ENCODE measurements around the gene RGS3.
A peak's percentile ranks its signal among the peaks of the same experiment; 100 is the strongest.

Gene RGS3

DNA sequence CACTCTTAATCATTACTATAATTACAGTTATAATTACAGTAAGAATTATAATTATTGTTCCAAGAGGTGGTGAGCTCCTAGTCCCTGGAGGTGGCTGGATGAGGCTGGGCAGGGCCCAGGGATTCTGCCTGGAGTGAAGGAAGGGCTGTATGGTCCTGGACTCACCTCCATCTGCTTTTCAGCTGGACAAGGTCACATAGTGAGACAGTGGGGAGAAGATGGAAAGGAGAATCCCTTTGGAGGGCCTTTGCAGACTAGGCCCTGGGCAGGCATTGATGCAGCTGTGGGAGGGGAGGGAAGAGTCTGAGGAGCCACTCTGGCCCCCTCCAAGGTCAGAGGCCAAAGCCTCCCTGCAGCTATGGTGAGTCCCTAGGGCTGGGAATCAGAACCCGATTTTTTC is 125.4 kb downstream of the RGS3 start:
- DNase-seq = no peak

DNA sequence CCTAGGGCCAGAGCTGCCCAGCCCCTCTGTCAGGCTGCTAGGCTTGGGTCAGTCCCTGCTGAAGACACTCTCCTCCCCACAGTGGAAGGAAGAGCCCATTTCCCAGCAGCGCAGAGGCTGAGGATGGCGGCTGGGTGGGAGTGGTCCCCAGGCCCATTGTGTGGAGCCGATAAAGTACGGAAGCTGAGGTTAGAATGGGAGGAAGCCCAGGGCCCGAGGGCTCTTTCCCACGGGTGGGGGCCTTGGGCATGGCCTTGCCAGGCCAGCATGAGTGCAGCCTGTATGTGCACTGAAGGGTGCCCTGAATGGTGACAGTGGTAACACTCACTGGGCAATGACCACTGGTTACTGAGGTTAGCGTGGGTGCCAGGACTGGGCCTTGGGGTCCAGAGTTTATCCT is 125.9 kb downstream of the RGS3 start:
- DNase-seq = no peak

DNA sequence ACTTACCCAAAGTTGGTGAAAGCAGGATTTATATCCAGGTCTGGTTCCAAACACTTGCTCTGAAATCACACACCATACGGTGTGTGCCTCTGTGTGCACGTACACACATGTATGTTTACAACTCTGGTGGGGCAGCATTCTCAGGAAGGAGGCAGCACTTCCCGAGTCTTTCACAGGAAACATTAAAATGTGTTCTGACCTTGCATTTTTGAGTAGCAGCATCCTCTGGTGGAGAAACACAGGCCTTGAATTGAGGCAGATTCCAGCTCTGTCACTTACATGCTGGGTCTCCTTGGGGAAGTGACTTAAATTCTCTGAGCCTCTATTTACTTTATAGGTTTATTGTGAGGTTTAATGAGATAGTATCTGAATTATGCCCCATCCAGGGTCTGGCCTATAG is 126.4 kb downstream of the RGS3 start:
- no peak for DNase-seq

DNA sequence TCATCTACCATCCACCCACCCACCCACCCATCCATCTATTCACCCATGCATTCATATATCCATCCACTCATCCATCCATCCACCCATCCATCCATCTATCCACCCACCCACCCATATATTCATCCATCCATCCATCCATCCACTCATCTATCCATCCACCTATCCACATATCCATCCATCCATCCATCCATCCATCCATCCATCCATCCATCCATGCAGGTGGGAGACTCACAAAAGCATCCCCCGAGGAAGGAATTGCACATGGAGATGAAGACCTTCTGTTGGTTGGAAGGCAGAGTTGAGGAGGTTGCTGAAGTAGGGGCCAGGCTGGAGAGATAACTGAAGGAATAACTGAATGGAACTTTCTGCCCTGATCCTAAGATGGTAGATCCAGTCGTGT is 126.9 kb downstream of the RGS3 start:
- DNase-seq = no peak

DNA sequence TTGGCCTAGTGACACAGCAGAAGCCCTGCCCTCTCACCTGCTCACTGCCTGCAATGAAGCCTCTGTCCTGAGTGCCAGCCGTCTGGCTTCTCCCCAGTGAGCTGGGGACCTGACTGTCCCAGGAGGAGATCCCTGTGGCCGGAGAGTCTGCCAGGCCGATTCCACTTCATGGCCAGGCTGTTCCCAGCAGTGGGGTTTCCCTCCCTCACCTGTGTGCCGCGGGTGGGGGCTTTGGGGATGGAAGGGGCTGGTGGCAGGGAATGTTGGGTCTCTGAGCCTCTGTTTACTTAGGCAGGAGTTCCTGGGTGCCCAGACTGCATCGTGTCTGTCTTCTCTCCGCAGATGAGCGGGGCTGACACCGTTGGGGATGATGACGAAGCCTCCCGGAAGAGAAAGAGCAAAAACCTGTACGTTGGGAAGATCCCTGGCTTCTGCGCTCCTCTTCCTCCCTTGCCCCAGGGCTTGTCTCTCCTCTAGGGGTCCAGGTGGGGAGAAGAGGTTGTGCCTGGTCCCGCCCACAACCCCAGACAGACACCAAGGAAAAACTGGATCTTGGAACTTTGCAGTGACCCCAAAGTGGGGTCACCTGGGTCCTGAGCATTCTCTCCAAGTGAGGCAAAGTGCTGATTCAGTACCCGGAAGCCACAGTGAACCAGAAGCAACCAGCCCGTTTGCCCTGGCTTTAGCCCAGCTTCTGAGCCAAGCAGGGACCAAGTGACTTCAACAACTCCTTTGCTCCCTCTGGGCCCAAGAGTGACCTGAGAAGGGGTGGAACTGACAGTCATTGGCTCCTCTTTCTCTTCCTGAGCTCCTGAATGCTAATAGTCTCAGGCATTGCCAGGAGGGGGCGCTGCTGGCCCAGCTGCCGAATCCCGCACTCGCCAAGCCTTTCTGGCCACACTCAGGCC is 127.7 kb downstream of the RGS3 start:
- DNase-seq = peak; percentile 59 to 78

DNA sequence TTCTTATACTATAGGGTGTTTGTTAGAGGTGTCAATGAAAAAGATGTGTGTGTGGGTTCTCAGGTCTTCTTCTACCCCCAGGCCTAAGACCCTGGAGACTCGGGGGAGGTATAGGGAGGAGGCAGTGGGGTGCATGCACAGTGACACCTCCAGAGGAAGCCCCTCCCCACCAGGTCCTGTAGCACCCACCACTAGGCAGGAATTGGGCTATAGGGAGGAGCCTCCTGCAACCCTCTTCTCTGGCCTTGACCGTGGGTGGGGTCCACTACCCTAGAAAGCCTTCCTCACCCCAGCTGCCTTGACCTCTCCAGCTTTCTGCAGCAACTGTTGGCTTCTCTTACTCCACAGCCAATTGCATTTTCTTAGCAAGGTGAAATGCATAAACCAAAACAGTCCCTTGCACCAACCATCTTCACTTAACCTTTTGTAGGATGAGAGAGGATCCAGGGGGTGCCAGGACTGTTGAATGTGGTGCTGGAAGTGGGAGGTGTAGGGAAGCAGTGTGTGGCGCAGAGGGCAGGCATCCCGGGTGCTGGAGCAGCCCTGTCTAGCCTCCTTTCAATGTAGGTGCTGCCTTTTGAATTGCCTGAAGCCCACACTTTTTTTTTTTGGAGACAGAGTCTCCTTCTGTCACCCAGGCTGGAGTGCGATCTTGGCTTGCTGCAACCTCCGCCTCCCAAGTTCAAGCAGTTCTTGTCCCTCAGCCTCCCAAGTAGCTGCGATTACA is 128.5 kb downstream of the RGS3 start:
- no peak for DNase-seq

DNA sequence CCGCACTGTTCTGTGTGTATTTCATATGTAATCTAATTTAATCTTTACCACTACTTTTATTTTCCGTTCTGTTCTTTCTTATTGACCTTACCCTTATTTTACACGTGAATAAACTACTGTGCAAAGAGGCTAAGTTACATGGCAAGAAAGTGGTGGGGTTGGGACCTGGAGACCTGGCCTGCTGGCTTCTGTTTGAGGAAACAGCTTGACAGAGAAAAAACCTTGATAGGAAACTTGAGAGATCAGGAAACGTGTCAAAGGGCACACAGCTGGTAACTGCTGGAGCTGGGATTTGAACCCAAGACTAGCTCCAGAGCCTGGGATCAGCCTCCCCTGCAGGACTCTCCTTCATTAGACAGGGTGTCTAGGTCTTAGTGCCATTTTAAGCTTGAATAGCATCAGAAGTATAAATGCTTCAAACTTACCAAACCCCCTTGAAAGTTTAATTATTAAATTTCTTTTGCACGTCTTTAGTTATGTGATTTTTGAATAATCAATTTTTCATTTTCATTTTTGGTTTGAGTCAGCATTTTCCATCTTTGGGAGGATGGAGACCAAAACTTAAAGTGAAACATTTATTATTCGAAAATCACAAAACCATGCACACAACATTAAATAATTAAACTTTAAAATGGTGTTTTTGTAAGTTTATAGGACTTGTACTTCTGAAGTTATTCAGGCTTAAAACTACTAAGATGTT is 129.5 kb downstream of the RGS3 start:
- DNase-seq = no peak

DNA sequence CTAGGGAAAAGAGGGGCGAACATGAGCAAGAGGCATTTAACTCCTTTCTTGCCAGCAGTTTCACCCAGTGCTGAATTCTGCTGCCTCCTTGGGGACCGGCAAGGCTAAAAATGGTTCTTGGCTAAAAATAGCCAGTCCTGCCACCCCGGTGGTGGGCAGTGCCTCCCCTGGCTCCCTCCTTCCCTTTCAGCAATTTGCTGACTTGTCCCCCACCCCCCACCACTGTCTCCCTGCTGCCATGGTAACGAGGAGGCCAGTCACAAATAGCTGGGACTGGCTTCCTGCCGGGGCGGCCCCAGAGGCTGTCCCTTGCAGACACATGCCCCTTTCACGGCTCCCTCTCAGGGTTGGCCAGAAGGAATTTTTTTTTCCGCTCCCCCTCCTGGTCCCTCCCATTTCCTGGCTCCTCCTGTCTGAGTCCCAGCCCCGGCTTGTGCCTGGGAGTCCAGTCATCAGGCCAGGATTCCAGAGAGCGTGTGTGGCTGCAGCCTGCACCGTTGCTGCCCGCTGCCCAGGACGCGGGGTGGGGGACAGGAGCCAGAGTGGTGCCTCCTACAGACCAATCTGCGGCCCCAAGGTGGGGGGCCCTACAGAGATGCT is 130.3 kb downstream of the RGS3 start:
- DNase-seq = peak; percentile 86 to 87

DNA sequence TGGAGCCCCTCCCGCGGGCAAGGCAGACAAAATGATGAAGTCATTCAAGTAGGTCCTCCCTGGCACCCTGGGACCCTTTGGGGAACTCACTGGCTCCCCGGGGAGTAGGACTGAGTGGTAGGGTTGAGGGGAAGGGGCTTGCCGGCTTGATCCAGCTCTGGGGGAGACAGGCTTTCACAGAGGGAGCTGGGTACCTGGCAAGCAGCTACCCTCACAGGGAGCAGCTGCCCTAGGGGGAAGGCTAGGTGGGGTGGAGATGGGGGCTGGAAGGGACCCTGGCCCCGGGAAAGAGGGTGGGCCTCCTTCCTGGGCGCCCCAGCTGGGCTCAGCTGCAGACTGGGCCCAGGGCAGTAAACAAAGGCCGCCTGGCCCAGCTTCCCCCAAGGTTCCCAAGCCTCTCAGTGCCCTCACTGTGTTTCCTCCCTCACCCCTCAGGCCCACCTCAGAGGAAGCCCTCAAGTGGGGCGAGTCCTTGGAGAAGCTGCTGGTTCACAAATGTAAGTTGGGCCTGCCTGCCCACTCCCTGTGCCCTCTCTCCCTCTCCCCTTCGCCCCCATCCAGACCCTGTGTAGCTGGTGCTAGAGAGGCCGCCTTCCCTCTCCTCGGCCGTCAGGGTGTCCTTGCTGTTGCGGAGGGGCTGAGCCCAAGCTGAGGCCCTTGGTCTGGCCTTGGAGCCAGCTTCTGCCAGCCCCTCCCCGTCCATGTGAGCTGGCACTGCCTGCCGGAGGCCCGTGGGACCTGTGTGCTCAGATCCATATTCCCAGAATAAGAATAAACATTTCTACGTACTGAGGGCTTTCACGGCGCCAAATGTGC is 131.2 kb downstream of the RGS3 start:
- no peak for DNase-seq

DNA sequence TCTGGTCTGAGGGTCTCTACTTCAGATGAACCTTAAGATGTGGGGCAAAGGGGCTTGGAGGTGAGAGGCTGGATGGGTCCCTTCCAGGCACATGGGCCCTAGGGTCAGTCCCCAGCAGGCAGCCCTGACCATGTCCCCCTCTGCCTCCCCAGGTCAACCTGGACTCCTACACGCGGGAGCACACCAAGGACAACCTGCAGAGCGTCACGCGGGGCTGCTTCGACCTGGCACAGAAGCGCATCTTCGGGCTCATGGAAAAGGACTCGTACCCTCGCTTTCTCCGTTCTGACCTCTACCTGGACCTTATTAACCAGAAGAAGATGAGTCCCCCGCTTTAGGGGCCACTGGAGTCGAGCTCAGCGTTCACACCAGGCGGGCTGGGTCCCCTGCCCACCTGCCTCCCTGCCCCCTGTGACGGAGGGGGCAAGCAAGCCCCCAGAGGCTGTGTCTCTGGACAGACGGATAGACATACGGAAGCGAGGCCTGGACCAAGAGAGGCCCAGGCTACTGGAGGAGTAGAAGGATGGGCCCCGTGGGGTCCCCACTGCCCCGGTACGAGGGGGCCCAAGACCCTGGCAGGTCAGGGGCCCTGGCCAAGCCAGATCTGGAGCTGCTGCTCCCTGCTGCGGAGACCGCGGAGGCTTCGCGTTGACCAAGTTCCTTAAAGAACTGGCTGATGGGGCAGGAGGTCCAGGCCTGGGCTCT is 133.2 kb downstream of the RGS3 start:
- no peak for DNase-seq

DNA sequence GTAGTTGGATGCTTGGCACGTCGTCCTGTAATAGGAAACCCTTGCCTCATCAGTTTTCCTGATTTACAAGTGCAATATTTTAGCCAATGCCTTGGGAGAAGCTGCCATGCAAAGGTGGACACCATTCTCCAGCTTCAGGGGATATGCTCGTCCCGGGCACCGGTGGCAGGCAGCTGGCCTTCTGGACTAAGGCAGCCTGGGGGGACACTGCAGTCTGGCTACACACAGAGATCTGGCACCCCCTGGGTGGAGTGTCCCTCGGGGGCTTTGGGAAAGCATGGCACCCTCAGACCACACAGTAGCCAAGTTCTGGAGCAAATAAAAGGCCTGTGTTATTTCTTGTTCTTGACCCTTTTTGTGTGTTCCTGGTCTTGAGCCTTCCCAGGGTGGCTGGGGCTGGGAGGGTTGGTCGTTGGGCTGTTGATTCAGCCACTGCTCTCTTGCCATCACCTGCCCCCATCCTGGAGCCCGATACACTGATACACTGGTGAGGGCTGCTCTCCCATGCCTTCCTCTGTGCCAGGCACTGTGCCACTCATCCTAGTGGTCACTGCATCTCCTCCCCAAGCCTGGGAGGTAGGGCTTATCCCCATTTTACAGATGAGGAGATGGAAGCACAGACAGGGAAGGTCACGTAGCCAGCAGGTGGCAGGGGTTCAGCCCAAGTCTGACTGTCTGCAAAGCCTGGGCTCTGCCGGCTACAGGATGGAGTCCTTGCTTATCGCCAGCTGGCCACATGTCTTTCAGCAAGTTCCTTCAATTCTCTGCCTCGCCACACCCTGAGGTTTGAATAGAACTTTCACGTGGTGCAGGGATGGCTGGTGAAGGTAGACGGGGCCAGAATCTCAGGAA is 134.1 kb downstream of the RGS3 start:
- no peak for DNase-seq

DNA sequence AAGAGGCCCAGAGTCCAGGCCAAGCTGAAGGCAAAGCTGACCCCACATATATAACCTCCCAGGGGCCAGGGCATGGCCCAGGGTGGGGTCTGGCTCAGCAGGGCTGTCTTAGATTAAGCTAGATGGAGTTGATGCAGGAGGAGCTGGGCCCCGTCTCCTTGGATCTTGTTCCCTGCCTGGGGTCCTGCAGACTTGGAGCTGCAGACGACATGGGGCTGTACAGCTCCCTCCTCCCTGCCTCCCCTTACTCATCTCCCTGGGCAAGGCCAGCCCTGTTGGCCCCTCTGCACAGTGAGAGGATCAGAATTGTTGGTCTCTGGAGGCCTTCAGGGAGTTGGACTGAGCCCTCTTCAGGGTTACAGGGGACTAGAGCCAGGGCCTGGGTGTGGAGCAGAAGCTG is 134.9 kb downstream of the RGS3 start:
- no peak for DNase-seq

DNA sequence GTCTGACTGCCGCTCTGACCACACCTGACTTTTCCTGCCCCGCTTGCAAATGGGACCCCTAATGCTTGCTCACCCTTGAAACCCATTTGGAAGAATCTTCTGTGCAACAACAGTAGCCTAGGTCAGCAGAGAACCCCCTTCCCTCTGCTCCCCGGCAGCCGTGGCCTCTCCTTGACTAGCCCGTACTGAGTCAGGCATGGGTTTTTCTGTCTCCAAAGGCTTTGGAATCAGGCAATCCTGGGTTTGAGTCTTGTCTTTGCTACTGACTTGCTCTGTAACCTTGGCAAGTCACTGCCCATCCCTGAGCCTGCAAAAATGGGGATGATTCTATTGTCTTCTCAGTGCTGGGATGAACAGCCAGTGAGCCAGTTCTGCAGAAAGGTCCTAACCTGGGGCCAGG is 135.4 kb downstream of the RGS3 start:
- no peak for DNase-seq

DNA sequence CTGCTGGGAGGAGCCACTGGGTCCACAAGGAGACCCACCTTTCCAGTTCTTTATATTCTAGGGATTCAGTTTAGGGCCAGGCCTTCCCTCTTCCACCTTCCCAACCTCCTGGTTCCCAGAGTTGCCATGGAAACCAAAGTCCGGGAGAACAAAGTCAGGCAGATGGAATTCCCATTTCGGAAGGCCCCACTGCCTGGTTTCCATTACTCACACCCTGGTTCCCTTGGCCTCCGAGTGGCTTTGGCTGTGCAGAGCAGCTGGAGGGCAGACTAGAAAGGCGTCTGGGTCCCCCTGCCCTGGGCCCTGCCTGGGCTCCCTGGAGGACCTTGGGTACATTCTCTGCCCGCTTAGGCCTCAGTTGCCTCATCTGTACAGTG is 136.1 kb downstream of the RGS3 start:
- no peak for DNase-seq

DNA sequence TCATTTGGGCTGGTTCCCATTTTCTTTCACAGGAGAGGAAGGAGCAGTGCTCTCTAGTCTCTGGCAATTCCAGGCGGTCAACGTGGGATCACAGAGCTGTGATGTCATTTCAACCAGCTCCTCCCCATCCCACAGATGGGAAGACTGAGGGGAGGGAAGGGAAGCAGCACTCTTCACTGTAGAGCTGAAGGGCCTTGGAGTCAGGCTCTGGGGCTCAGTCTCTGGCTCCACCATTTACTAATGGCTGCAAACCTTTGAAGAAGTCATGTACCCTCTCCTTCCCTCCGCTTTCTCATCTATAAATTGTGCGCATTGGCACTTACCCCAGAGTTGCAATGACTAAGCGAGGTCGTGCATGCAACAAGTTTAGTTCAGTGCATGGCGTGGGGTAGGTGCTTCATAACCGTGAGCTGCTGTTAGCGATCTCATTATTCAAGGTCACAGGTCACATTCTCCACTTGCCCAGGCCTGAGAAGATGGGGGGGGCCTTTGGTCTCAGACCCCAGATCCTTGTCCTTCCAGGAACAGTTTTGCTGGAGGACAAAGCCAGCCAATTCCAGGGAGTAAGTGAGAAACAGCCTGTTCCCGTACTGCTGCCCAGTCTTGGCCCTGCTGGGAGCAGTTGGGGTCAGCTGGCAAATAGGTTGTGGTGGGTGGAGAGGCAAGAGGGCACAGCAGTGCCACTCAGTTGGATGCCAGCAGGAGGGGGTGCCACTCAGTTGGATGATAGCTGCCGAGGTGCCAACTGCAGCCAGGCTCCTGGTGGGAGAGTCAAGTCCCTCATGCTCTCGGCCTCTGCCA is 136.7 kb downstream of the RGS3 start:
- DNase-seq = no peak

DNA sequence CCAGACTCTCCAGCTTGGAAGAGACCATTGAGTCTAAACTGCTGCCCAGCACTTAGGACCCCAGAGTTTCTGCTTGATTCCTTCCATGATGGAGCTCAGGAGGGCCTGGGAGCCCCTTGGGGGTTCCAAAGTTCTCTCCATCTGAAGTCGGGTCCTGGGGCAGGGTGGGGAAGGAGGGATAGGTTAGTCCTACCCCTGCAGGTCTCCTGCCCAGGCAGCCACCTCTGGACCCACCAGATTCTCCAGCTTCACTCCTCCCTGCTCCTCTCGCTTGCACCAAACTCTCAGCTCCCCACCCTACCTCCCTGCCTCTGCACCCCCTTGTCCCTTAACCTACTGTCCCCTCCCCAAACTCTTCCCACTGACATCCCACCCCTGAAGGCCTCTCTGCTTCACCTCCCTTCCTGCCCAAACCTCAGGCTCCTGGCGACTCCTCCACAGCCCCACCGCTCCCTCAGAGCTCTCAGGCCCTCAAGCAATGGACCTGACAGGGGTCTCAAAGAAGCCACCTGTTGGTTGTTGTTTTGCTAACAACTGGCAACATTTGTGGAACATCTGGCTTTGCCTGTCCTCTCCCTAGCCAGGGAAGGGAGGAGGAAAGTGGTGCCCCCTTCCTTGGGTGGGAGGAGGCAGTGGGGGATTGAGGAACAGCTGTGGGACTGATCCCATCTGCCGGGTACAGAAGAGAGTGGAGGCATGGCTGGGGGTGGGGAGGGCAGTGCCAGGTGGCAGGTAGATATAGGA is 137.5 kb downstream of the RGS3 start:
- no peak for DNase-seq

DNA sequence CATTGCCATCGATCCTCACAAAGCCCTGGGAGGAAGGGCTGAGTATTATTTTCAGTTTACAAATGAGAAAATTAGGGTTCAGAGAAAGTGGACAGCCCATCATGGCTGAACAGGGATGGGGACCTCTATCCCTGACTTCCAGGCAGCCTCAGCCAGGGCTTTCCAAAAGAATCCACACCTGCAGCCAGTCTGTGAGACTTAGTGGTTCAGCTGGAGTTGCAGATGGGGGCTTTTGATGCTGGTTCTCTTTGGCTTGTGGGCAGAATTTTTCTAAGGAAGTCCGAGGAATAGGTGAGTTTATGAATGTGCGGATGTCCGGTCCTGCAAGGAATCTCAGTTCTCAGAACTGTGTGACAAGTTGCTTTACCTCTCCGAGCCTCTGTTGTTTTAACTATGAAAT is 138.1 kb downstream of the RGS3 start:
- no peak for DNase-seq

DNA sequence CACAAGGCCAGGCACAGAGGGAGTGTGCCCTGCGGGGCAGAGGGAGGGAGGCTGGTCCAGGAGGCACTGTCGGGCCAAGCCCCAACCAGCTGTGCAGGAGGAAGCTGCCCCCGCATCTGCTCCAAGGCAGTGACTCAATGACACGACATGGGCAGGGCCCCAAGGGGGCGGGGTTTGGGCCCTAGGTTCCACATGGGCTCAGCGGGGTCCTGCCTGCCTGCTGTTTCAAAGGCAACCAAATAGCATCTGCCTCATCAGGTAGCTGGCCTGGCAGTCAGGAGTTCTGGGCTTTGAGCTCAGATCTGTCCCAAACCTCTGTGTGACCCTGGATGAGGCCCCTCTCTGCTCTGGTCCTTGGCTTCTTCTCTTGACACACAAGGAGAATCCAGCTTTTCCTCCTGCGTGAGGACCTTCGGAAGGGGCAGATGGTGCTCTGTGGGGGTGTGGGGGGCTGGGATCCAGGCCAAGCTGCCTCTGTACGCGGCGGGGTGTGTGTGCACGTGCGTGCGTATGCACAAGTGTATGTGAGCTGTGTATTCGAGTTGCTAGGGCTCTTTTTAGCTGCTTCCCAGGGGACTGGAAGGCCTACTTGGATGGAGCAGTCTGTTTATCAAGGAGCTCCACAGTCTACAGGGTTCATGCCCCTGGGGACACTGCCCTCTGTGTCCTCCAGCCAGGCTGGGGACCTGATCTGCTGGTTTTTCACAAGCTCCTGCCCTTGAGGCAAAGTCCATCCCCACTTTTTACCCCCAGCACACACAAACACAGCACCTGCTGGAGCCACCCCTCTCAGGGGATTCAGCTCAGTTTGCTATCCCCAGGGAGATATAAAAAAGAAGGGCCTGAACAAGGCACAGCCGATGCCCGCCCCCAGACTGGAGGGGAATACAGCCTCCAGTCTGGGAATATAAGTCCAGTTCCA is 138.9 kb downstream of the RGS3 start:
- DNase-seq = no peak

Measured in hippocampal formation (tissue), 2 donors.